Spleen (tissue), 13 donors: Measurements from ENCODE around the gene CLIP1. TPM values are rescaled to one million over a fixed set of nuclear protein-coding genes. Genes with fewer than 3 reads are reported as not detected.
"Not testable (repeated sequence)": the region's sequence is repeated elsewhere in the genome, so short reads cannot be mapped to it uniquely, and the experiment has no call there.

Experiments used
- DNase-seq: peaks from one replicate; pipeline ENCODE4 v3.0.0-alpha.2; 2020
- H3K27ac ChIP-seq, 8 donors: fragments of 200-600 bp; sonication (generic) in 7 of 8; 1 replicate in 4 of 8; 2 replicates in 4 of 8; pipeline versions ENCODE4 v1.5.0 to v1.8.0; 2016 to 2021; ENCODE audit warnings: inconsistent platforms in 4 of 8, mild to moderate bottlenecking in 4 of 8, moderate library complexity in 1 of 8
- H3K27me3 ChIP-seq, 7 donors: fragments of 200-600 bp; sonication (generic) in 6 of 7; replicated peaks in 1 of 7; 1 replicate in 4 of 7; 2 replicates in 3 of 7; pipeline versions ENCODE4 v1.5.0 to v1.8.0; 2016 to 2021; ENCODE audit warnings: inconsistent platforms in 3 of 7, mild to moderate bottlenecking in 1 of 7
- H3K36me3 ChIP-seq, 6 donors: fragments of 200-600 bp; sonication (generic) in 5 of 6; 1 replicate in 4 of 6; 2 replicates in 2 of 6; pipeline versions ENCODE4 v1.5.0 to v1.8.0; 2016 to 2021; ENCODE audit warnings: inconsistent platforms in 2 of 6
- H3K4me1 ChIP-seq, 6 donors: fragments of 200-600 bp; sonication (generic) in 5 of 6; 1 replicate in 3 of 6; 2 replicates in 3 of 6; pipeline versions ENCODE4 v1.5.0 to v1.8.0; 2016 to 2021; ENCODE audit warnings: inconsistent platforms in 3 of 6
- H3K4me3 ChIP-seq, 8 donors: fragments of 200-600 bp; sonication (generic) in 7 of 8; 1 replicate in 4 of 8; 2 replicates in 4 of 8; pipeline versions ENCODE4 v1.5.0 to v1.8.0; 2016 to 2021; ENCODE audit warnings: inconsistent platforms in 4 of 8, mild to moderate bottlenecking in 4 of 8, moderate library complexity in 2 of 8
- H3K9me3 ChIP-seq, 8 donors: fragments of 200-600 bp; sonication (generic) in 7 of 8; 1 replicate in 4 of 8; 2 replicates in 4 of 8; pipeline versions ENCODE4 v1.5.0 to v1.8.0; 2016 to 2021; ENCODE audit warnings: inconsistent platforms in 4 of 8
- CTCF ChIP-seq, 11 experiments: fragments of 200-600 bp in 7 of 11; fragments of 450-650 bp in 4 of 11; sonication (generic) in 4 of 11; IDR thresholded peaks in 8 of 11; conservative IDR thresholded peaks in 3 of 11; 1 replicate in 7 of 11; 2 replicates in 4 of 11; pipeline versions ENCODE4 v1.4.0 to v1.8.0; 2016 to 2021; ENCODE audit warnings: antibody characterized with exemption in 11 of 11, inconsistent platforms in 4 of 11, mild to moderate bottlenecking in 1 of 11
- POLR2A ChIP-seq, 3 donors: fragments of 450-650 bp; IDR thresholded peaks; one replicate each; pipeline ENCODE4 v1.5.1; 2017; ENCODE audit warnings: antibody characterized with exemption in 3 of 3, mild to moderate bottlenecking in 1 of 3
- POLR2AphosphoS5 ChIP-seq, 3 donors: sonication (generic); formaldehyde crosslinking; IDR thresholded peaks; one replicate each; pipeline ENCODE4 v1.5.1; 2017; ENCODE audit warnings: antibody characterized with exemption in 3 of 3
- WGBS, 5 donors: extraction: QIAGEN DNeasy Blood & Tissue Kit in 3 of 5; methylation state at CpG; one replicate each; pipeline versions ENCODE4 v1.1.5 to v1.1.7; 2013 to 2018; 5-methylcytosine and 5-hydroxymethylcytosine counted together
- intact Hi-C: fragments of 100-400 bp; cut with DNase I; formaldehyde crosslinking; loops from one replicate; pipeline ENCODE4 v1.15.0; 2023; ENCODE audit warnings: low total_unique reads
- long read RNA-seq, 2 donors: transcript quantifications; one replicate each; lab custom pipeline, GENCODE V29; 2026
- polyA plus RNA-seq, 3 donors: library from polyadenylated mRNA; stranded (reverse); fragments of 200-250 nt; gene quantifications; one replicate each; pipeline ENCODE4 v1.2.1, GENCODE V29; 2013
- total RNA-seq, 7 donors: library from RNA; depleted of rRNA in 3 of 7; stranded (reverse); fragments of >200 nt in 3 of 7; fragmentation: NEBNext Ultra II Directional in 4 of 7; extraction: Animal tissue kit (Norgen Biotek cat#: 25700) in 4 of 7; gene quantifications; one replicate each; pipeline versions ENCODE4 v1.1.0 to v1.2.1, GENCODE V29; 2016 to 2021
- donor health status: healthy with polysubstance abuse.
- donor health status: DM: no; HTN: no; CAD: no; lungs with moderate emphysema.
- donor health status: DM: no; HTN: no; CAD: no.
- donor health status: Bipolar disorder and iron deficiency.
- donor health status: healthy.
- donor health status: DM: no; HTN: no; CAD: no.
- donor health status: DM: yes; HTN: yes; CAD: no.

The CLIP1 gene
- total RNA-seq = 10 to 100 TPM; 54.7 to 80.2 (median 60.4) TPM
- polyA plus RNA-seq = 10 to 100 TPM in 1 of 3 donors, 1 to 10 TPM in 2; 7.8 to 13.1 (median 9.7) TPM
- long read RNA-seq, donor 1, partial matches to known transcripts = 0 of 3 reads
- long read RNA-seq, donor 1, other reads (novel, unspliced or antisense) = 0 of 3 reads
- long read RNA-seq, donor 2, partial matches to known transcripts = 0 of 2 reads
- long read RNA-seq, donor 2, other reads (novel, unspliced or antisense) = 0 of 2 reads

GRCh38 chr12:122421821-122422729 is at the start of gene CLIP1:
CLIP1 (minus strand) TSS chr12:122422669; CDS start chr12:122380452, 42,217 bp downstream.
- peaks cover 20 to 59% (median 43%) of the 10 kb centered on the region in 6 donors for H3K4me1 ChIP-seq
- DNase-seq = peak; percentile 92
- H3K4me3 ChIP-seq = peak within 1 kb of the TSS; percentile 63 to 95 (median 80)
- intact Hi-C loops = no loop called here
- peak; percentile 46 to 74 (median 74) for TF ChIP-seq POLR2AphosphoS5 (IDR thresholded peaks at IDR 0.05)
- peak in 2 of 3 donors; percentile 3 to 33 for TF ChIP-seq POLR2A (IDR thresholded peaks at IDR 0.05)
- peak in 6 of 11 experiments; percentile 23 to 59 (median 50) for TF ChIP-seq CTCF (IDR thresholded peaks at IDR 0.05 in 8 of 11, conservative IDR thresholded peaks at IDR 0.05 in 3 of 11)
- peak within 1 kb of the TSS; percentile 94 to 99 (median 96) for H3K27ac ChIP-seq
- 0 to 2% (median 2%) methylated on average over 15 to 118 of the region's 118 CpGs for WGBS, 5 donors
- H3K36me3 ChIP-seq = peaks cover 0 to 2% (median 0%) of the 10 kb centered on the region in 6 donors
- H3K9me3 ChIP-seq = no peaks in the 10 kb centered on the region
- no peaks in the 10 kb centered on the region for H3K27me3 ChIP-seq

- peaks cover 0 to 12% (median 9%) of the 10 kb centered on the region in 6 donors for H3K4me1 ChIP-seq
- H3K9me3 ChIP-seq = no peaks in the 10 kb centered on the region
- 51 to 57% (median 53%) methylated on average over 3 of the region's 3 CpGs for WGBS, 5 donors
- no peaks in the 10 kb centered on the region for H3K27me3 ChIP-seq
- intact Hi-C loops = loop anchor here (2.0 kb wide), 1 partner anchor 73 kb away; no protein-coding TSS in a partner anchor
- TF ChIP-seq CTCF (IDR thresholded peaks at IDR 0.05 in 8 of 11, conservative IDR thresholded peaks at IDR 0.05 in 3 of 11) (peak; percentile 62 to 85 (median 80)), POLR2A (IDR thresholded peaks at IDR 0.05) (no peak), POLR2AphosphoS5 (IDR thresholded peaks at IDR 0.05) (no peak)
- no peak for DNase-seq
- no peak overlapping the region for H3K4me3 ChIP-seq
- H3K36me3 ChIP-seq = peaks cover 0 to 45% (median 43%) of the 10 kb centered on the region in 6 donors
- peak overlapping the region in 5 of 8 donors; percentile 6 to 44 (median 30) for H3K27ac ChIP-seq
Observed at GRCh38 chr12:122471324-122472226, 49.1 kb upstream of the CLIP1 start.

GRCh38 chr12:122470576-122470975 is 48.1 kb upstream of the CLIP1 start:
- Histone ChIP-seq H3K4me1 (peaks cover 0 to 12% (median 9%) of the 10 kb centered on the region in 6 donors), H3K36me3 (peaks cover 0 to 35% (median 33%) of the 10 kb centered on the region in 6 donors)
- intact Hi-C loops = loop anchor here (2.0 kb wide), 1 partner anchor 72 kb away; no protein-coding TSS in a partner anchor
- H3K9me3 ChIP-seq, DNase-seq, H3K27me3 ChIP-seq, H3K4me3 ChIP-seq, H3K27ac ChIP-seq: not testable (repeated sequence)
- WGBS, 5 donors = 94 to 98% (median 96%) methylated on average over 7 of the region's 7 CpGs

- peaks cover 0 to 28% (median 25%) of the 10 kb centered on the region in 6 donors for H3K36me3 ChIP-seq
- peak; percentile 6 for DNase-seq
Observed at GRCh38 chr12:122469856-122470255, 47.4 kb upstream of the CLIP1 start.

More at GRCh38 chr12:122469856-122470255, 47.4 kb upstream of the CLIP1 start:
- intact Hi-C loops = loop anchor here (2.0 kb wide), 1 partner anchor 71 kb away; no protein-coding TSS in a partner anchor
- peaks cover 0 to 12% (median 9%) of the 10 kb centered on the region in 6 donors for H3K4me1 ChIP-seq
- H3K27me3 ChIP-seq, H3K4me3 ChIP-seq, H3K27ac ChIP-seq, H3K9me3 ChIP-seq: not testable (repeated sequence)
- 82 to 93% (median 90%) methylated on average over 4 to 6 of the region's 6 CpGs for WGBS, 5 donors
